Esophagus muscularis mucosa (tissue), 3 donors: ENCODE results near the gene BAG5.

Experiments
- POLR2A ChIP-seq: fragments of 450-650 bp; IDR thresholded peaks from one replicate; pipeline ENCODE4 v1.6.1; 2017; ENCODE audit warnings: antibody characterized with exemption, moderate library complexity, mild to moderate bottlenecking, low read depth
- POLR2AphosphoS5 ChIP-seq, 2 donors: sonication (generic); formaldehyde crosslinking; IDR thresholded peaks; one replicate each; pipeline ENCODE4 v1.6.1; 2017; ENCODE audit warnings: antibody characterized with exemption in 2 of 2
- TF ChIP-seq, protein P1 (sequence below), 3 experiments: fragments of 200-600 bp in 2 of 3; fragments of 450-650 bp in 1 of 3; sonication (generic) in 2 of 3; IDR thresholded peaks; one replicate each; pipeline ENCODE4 v1.5.1; 2017 to 2019; ENCODE audit warnings: antibody characterized with exemption in 3 of 3, mild to moderate bottlenecking in 2 of 3, moderate library complexity in 1 of 3

GRCh38 chr14:103539056-103539825, 23.2 kb downstream of the BAG5 start:
- no peak for TF ChIP-seq POLR2A
- TF ChIP-seq, protein P1, sequence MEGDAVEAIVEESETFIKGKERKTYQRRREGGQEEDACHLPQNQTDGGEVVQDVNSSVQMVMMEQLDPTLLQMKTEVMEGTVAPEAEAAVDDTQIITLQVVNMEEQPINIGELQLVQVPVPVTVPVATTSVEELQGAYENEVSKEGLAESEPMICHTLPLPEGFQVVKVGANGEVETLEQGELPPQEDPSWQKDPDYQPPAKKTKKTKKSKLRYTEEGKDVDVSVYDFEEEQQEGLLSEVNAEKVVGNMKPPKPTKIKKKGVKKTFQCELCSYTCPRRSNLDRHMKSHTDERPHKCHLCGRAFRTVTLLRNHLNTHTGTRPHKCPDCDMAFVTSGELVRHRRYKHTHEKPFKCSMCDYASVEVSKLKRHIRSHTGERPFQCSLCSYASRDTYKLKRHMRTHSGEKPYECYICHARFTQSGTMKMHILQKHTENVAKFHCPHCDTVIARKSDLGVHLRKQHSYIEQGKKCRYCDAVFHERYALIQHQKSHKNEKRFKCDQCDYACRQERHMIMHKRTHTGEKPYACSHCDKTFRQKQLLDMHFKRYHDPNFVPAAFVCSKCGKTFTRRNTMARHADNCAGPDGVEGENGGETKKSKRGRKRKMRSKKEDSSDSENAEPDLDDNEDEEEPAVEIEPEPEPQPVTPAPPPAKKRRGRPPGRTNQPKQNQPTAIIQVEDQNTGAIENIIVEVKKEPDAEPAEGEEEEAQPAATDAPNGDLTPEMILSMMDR (IDR thresholded peaks at IDR 0.05): no peak
- no peak for TF ChIP-seq POLR2AphosphoS5 (IDR thresholded peaks at IDR 0.05)
